Uterus (tissue), 4 donors: ENCODE results near the gene STOML1. TPM values are rescaled to one million over a fixed set of nuclear protein-coding genes. Genes with fewer than 3 reads are reported as not detected.

Experiments used
- DNase-seq, 2 donors: peaks; one replicate each; pipeline ENCODE4 v3.0.0-alpha.2; 2019 to 2020
- H3K27ac ChIP-seq, 2 donors: fragments of 200-600 bp; sonication (generic); 1 replicate in 1 of 2; 2 replicates in 1 of 2; pipeline ENCODE4 v1.5.1; 2016 to 2018
- H3K27me3 ChIP-seq, 2 donors: fragments of 200-600 bp; sonication (generic); one replicate each; pipeline ENCODE4 v1.5.1; 2018 to 2019; ENCODE audit warnings: control low read depth in 1 of 2
- H3K36me3 ChIP-seq, 2 donors: fragments of 200-600 bp; sonication (generic); one replicate each; pipeline ENCODE4 v1.5.1; 2019; ENCODE audit warnings: control low read depth in 1 of 2
- H3K4me1 ChIP-seq, 2 donors: fragments of 200-600 bp; sonication (generic); one replicate each; pipeline ENCODE4 v1.5.1; 2018 to 2019; ENCODE audit warnings: control low read depth in 1 of 2
- H3K4me3 ChIP-seq, 2 donors: fragments of 200-600 bp; sonication (generic); 1 replicate in 1 of 2; 2 replicates in 1 of 2; pipeline ENCODE4 v1.5.1; 2018 to 2019; ENCODE audit warnings: mild to moderate bottlenecking in 1 of 2
- H3K9me3 ChIP-seq, 2 donors: fragments of 200-600 bp; sonication (generic); one replicate each; pipeline ENCODE4 v1.5.1; 2019; ENCODE audit warnings: control low read depth in 1 of 2
- CTCF ChIP-seq, 4 experiments: fragments of 200-600 bp in 2 of 4; fragments of 450-650 bp in 2 of 4; sonication (generic) in 2 of 4; IDR thresholded peaks; one replicate each; pipeline ENCODE4 v1.5.1; 2016 to 2019; ENCODE audit warnings: antibody characterized with exemption in 4 of 4, mild to moderate bottlenecking in 2 of 4, moderate library complexity in 1 of 4
- POLR2A ChIP-seq, 2 donors: fragments of 450-650 bp; IDR thresholded peaks; one replicate each; pipeline ENCODE4 v1.6.1; 2016; ENCODE audit warnings: antibody characterized with exemption in 2 of 2, mild to moderate bottlenecking in 1 of 2, moderate library complexity in 1 of 2
- intact Hi-C: fragments of 100-400 bp; cut with DNase I; formaldehyde crosslinking; loops from one replicate; pipeline ENCODE4 v1.15.1; 2023; ENCODE audit warnings: low total_unique reads
- total RNA-seq, 4 donors: library from RNA; depleted of rRNA in 3 of 4; stranded (reverse); fragments of >200 nt in 3 of 4; gene quantifications; one replicate each; pipeline versions ENCODE4 v1.1.0 to v1.2.4, GENCODE V29; 2014 to 2023
- donor health status: DM: yes; HTN: yes; CAD: no.

STOML1 gene
- 10 to 100 TPM in 2 of 4 donors, 1 to 10 TPM in 2; 4.4 to 16.6 (median 8.3) TPM for total RNA-seq

GRCh38 chr15:73991726-73992593 lies at the start of gene STOML1:
Gene STOML1 (minus strand): TSS chr15:73992295. CDS start chr15:73992223, 72 bp downstream.
- TF ChIP-seq POLR2A (IDR thresholded peaks at IDR 0.05) (peak; percentile 47 to 63), CTCF (IDR thresholded peaks at IDR 0.05) (peak; percentile 85 to 98 (median 98))
- no peaks in the 10 kb centered on the region for H3K9me3 ChIP-seq
- peak within 1 kb of the TSS; percentile 51 to 82 for H3K4me3 ChIP-seq
- H3K4me1 ChIP-seq = peaks cover 7 to 15% of the 10 kb centered on the region in 2 donors
- H3K27ac ChIP-seq = peak within 1 kb of the TSS; percentile 77 to 82
- intact Hi-C loops = no loop called here
- H3K36me3 ChIP-seq = no peaks in the 10 kb centered on the region
- no peaks in the 10 kb centered on the region for H3K27me3 ChIP-seq
- peak; percentile 88 to 94 for DNase-seq

GRCh38 chr15:74041311-74041756 lies 49.2 kb upstream of the STOML1 start:
- DNase-seq = no peak
- Histone ChIP-seq H3K36me3 (no peaks in the 10 kb centered on the region), H3K4me3 (no peak overlapping the region), H3K27ac (peak overlapping the region; percentile 53 to 66), H3K9me3 (no peaks in the 10 kb centered on the region), H3K27me3 (no peaks in the 10 kb centered on the region), H3K4me1 (peaks cover 0 to 16% of the 10 kb centered on the region in 2 donors)
- no peak for TF ChIP-seq POLR2A (IDR thresholded peaks at IDR 0.05)
- no peak for TF ChIP-seq CTCF (IDR thresholded peaks at IDR 0.05)
- intact Hi-C loops = no loop called here

GRCh38 chr15:74040109-74040850 lies 48.2 kb upstream of the STOML1 start:
- DNase-seq = peak; percentile 67 to 73
- H3K36me3 ChIP-seq = no peaks in the 10 kb centered on the region
- no peak overlapping the region for H3K4me3 ChIP-seq
- peak overlapping the region; percentile 53 to 66 for H3K27ac ChIP-seq
- H3K4me1 ChIP-seq = peaks cover 0 to 16% of the 10 kb centered on the region in 2 donors
- H3K27me3 ChIP-seq = no peaks in the 10 kb centered on the region
- intact Hi-C loops = no loop called here
- TF ChIP-seq CTCF (IDR thresholded peaks at IDR 0.05) = no peak
- no peaks in the 10 kb centered on the region for H3K9me3 ChIP-seq

- intact Hi-C loops = loop anchor here (10.0 kb wide), 1 partner anchor 65 kb away; no protein-coding TSS in a partner anchor
- TF ChIP-seq POLR2A (IDR thresholded peaks at IDR 0.05) (no peak), CTCF (IDR thresholded peaks at IDR 0.05) (no peak)
- Histone ChIP-seq H3K4me3 (no peak overlapping the region), H3K4me1 (peaks cover 0 to 15% of the 10 kb centered on the region in 2 donors), H3K27ac (peak overlapping the region; percentile 10 to 24), H3K9me3 (no peaks in the 10 kb centered on the region), H3K36me3 (no peaks in the 10 kb centered on the region), H3K27me3 (no peaks in the 10 kb centered on the region)
- no peak for DNase-seq
These were observed 47.5 kb upstream of the STOML1 start for GRCh38 chr15:74039656-74040010.
